SH-SY5Y (cell line): ENCODE results near the gene RAD23B.

Experiments used
- GATA2 ChIP-seq: IDR thresholded peaks from 2 replicates; pipeline ENCODE4 v1.6.1; 2011; ENCODE audit warnings: mild to moderate bottlenecking, low read depth, low read length
- GATA3 ChIP-seq: IDR thresholded peaks from 2 replicates; pipeline ENCODE4 v1.6.1; 2011; ENCODE audit warnings: low read depth, mild to moderate bottlenecking, low read length, moderate library complexity

GRCh38 chr9:107274953-107275422 lies 8.1 kb upstream of the RAD23B start:
- no peak for TF ChIP-seq GATA2
- TF ChIP-seq GATA3: no peak
